MM.1S (cell line): ENCODE data around the gene DNAJB1.

Source experiments
- CTCF ChIP-seq: fragments of 300-600 bp; sonication (generic); IDR thresholded peaks from 2 replicates; pipeline ENCODE4 v1.5.1; 2016; ENCODE audit warnings: antibody characterized with exemption, low read length, mixed read lengths
- EZH2 ChIP-seq: fragments of 300-600 bp; sonication (generic); optimal IDR thresholded peaks from 2 replicates; pipeline ENCODE3; 2017; ENCODE audit warnings: low read depth, mild to moderate bottlenecking, antibody characterized with exemption, low read length, mixed read lengths
- EZH2phosphoT487 ChIP-seq: fragments of 300-600 bp; sonication (generic); IDR thresholded peaks from 2 replicates; pipeline ENCODE4 v1.6.1; 2018; ENCODE audit warnings: antibody characterized with exemption, low read length

DNA sequence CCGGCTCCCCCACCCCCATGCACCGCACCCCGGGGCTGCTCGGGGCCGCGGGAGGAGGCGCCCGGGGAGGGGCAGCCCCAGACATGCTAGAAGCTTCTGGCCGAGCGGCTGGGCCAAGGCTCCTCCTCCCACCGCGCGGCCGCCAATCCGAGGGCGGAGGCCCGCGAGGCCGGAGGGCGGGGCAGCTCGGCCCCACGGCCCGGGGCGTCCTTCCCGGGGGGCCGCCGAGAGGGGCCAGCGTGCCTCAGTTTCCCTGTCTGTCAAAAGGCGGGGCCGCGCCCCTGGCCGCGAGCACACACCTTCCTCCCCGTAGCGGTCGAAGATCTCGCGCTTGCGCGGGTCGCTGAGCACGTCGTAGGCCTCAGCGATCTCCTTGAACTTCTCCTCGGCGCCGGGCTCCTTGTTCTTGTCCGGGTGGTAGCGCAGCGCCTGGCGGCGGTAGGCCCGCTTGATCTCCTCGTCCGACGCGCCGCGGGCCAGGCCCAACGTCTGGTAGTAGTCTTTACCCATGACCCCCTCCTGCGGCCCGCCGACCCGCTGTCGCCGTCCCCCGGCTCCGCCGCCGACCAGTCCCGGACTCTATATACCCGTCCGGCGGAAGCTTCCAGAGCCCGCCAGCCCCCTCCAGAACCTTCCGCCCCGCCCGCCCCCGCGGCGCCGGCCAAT, at the start of gene DNAJB1:
- no peak for TF ChIP-seq CTCF
- TF ChIP-seq EZH2phosphoT487, result no peak
- no peak for TF ChIP-seq EZH2
